Gastroesophageal sphincter (tissue), 4 donors: ENCODE measurements around the gene SGCD. TPM values are rescaled to one million over a fixed set of nuclear protein-coding genes. Genes with fewer than 3 reads are reported as not detected.

ENCODE experiments used
- ATAC-seq: fragments of 150-250 bp; one replicate; pipeline ENCODE4 v1.9.1; 2016; ENCODE audit warnings: mild to moderate bottlenecking, moderate library complexity
- H3K27ac ChIP-seq, 4 donors: fragments of 200-600 bp; sonication (generic) in 3 of 4; 1 replicate in 3 of 4; 2 replicates in 1 of 4; pipeline ENCODE4 v1.5.1; 2016 to 2019
- H3K27me3 ChIP-seq: fragments of 200-600 bp; sonication (generic); one replicate; pipeline ENCODE4 v1.5.1; 2019
- H3K36me3 ChIP-seq, 2 donors: fragments of 200-600 bp; sonication (generic); one replicate each; pipeline ENCODE4 v1.5.1; 2019; ENCODE audit warnings: control low read depth in 1 of 2
- H3K4me1 ChIP-seq, 3 donors: fragments of 200-600 bp; sonication (generic); 1 replicate in 2 of 3; 2 replicates in 1 of 3; pipeline ENCODE4 v1.5.1; 2016 to 2019; ENCODE audit warnings: control low read depth in 2 of 3
- H3K4me3 ChIP-seq, 2 donors: fragments of 200-600 bp; sonication (generic); one replicate each; pipeline ENCODE4 v1.5.1; 2019; ENCODE audit warnings: mild to moderate bottlenecking in 1 of 2, moderate library complexity in 1 of 2
- H3K9me3 ChIP-seq, 3 donors: fragments of 200-600 bp; sonication (generic); one replicate each; pipeline ENCODE4 v1.5.1; 2017 to 2019; ENCODE audit warnings: control low read depth in 2 of 3
- EP300 ChIP-seq: sonication (generic); formaldehyde crosslinking; IDR thresholded peaks from one replicate; pipeline ENCODE4 v1.6.1; 2017; ENCODE audit warnings: antibody characterized with exemption, mild to moderate bottlenecking
- POLR2A ChIP-seq, 2 donors: fragments of 450-650 bp; IDR thresholded peaks; one replicate each; pipeline ENCODE4 v1.6.1; 2017; ENCODE audit warnings: antibody characterized with exemption in 2 of 2, mild to moderate bottlenecking in 2 of 2, moderate library complexity in 1 of 2
- POLR2AphosphoS5 ChIP-seq: sonication (generic); formaldehyde crosslinking; IDR thresholded peaks from one replicate; pipeline ENCODE4 v1.6.1; 2017; ENCODE audit warnings: antibody characterized with exemption
- WGBS, 2 donors: methylation state at CpG; one replicate each; pipeline ENCODE4 v1.1.5; 2018; ENCODE audit warnings: low coverage in 1 of 2; 5-methylcytosine and 5-hydroxymethylcytosine counted together
- total RNA-seq, 4 donors: library from RNA; depleted of rRNA; stranded (reverse); fragments of >200 nt; gene quantifications; one replicate each; pipeline ENCODE4 v1.1.0, GENCODE V29; 2016
- TF ChIP-seq, protein P1 (sequence below), 4 experiments: fragments of 200-600 bp in 2 of 4; fragments of 450-650 bp in 2 of 4; sonication (generic) in 1 of 4; IDR thresholded peaks; one replicate each; pipeline ENCODE4 v1.5.1; 2017 to 2019; ENCODE audit warnings: antibody characterized with exemption in 4 of 4, mild to moderate bottlenecking in 2 of 4, moderate library complexity in 2 of 4

Gene SGCD
- total RNA-seq, 4 donors from 2014 or later = 8.8 to 61.3 (median 33.7) TPM

DNA sequence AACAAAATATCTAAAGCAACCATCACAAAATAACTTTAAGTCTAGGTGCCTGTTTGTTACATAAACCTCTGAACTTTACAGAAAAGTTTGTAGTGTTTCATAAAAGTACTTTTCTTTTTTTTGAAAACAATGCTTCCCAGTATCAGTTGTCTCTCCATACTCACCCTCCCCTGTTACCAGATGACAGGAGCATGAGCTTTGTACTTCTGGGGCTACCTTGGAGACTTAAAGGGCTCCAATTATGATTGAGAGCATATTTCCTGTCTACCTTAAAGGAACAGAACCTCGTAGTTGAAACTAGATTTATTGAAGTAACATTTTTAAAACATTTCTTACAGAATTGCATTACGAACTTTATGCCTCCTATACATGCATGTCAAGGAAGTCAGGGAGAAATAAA, 467.7 kb downstream of the SGCD start:
- WGBS, 2 donors = 22 to 59% methylated on average over 1 to 2 of the region's 2 CpGs
- Histone ChIP-seq H3K4me3 (no peak overlapping the region), H3K9me3 (no peaks in the 10 kb centered on the region), H3K27me3 (no peaks in the 10 kb centered on the region), H3K36me3 (no peaks in the 10 kb centered on the region), H3K4me1 (no peaks in the 10 kb centered on the region), H3K27ac (no peak overlapping the region)
- TF ChIP-seq EP300 (no peak), POLR2A (IDR thresholded peaks at IDR 0.05) (no peak), POLR2AphosphoS5 (no peak)
- TF ChIP-seq, protein P1, sequence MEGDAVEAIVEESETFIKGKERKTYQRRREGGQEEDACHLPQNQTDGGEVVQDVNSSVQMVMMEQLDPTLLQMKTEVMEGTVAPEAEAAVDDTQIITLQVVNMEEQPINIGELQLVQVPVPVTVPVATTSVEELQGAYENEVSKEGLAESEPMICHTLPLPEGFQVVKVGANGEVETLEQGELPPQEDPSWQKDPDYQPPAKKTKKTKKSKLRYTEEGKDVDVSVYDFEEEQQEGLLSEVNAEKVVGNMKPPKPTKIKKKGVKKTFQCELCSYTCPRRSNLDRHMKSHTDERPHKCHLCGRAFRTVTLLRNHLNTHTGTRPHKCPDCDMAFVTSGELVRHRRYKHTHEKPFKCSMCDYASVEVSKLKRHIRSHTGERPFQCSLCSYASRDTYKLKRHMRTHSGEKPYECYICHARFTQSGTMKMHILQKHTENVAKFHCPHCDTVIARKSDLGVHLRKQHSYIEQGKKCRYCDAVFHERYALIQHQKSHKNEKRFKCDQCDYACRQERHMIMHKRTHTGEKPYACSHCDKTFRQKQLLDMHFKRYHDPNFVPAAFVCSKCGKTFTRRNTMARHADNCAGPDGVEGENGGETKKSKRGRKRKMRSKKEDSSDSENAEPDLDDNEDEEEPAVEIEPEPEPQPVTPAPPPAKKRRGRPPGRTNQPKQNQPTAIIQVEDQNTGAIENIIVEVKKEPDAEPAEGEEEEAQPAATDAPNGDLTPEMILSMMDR (IDR thresholded peaks at IDR 0.05) = no peak
- no peak for ATAC-seq

- Histone ChIP-seq H3K36me3 (no peaks in the 10 kb centered on the region), H3K4me3 (no peak overlapping the region), H3K9me3 (no peaks in the 10 kb centered on the region), H3K27ac (no peak overlapping the region), H3K27me3 (no peaks in the 10 kb centered on the region), H3K4me1 (no peaks in the 10 kb centered on the region)
- no peak for ATAC-seq
- 88% methylated on average over 1 of the region's 1 CpG; no CpG with 5 or more reads in 1 of the 2 donors for WGBS, 2 donors
- TF ChIP-seq, protein P1 (IDR thresholded peaks at IDR 0.05) = no peak
- TF ChIP-seq POLR2AphosphoS5 = no peak
- TF ChIP-seq POLR2A (IDR thresholded peaks at IDR 0.05) = no peak
- TF ChIP-seq EP300 = no peak
These were observed 471.2 kb downstream of the SGCD start for GRCh38 chr5:156798201-156798600.

- whole genome bisulfite sequencing, 2 donors = 50 to 94% methylated on average over 1 of the region's 1 CpG
- ATAC-seq = no peak
- no peaks in the 10 kb centered on the region for H3K36me3 ChIP-seq
These were observed 472.2 kb downstream of the SGCD start for GRCh38 chr5:156799171-156799570.

DNA sequence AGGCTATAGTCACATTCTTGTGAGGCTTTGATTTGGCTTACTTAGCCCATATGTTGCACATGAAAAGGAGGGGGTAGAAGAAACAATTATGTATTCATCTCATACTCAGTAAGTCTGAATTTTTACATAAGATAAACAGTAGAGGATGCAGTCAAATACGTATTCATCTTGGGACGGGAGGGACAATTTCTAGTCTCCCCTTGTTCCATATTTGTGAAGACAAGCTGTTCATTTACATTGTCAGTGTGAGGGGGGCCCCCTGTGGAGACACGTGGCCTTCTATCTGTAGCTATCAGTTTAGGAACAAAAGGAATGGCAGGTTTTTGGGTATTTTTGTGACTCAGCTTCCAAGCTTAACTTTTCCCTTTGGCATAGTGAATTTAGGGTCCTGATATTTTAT, 474.0 kb downstream of the SGCD start:
- TF ChIP-seq, protein P1 (IDR thresholded peaks at IDR 0.05) = no peak
- TF ChIP-seq EP300 = no peak
- TF ChIP-seq POLR2AphosphoS5 = no peak
- TF ChIP-seq POLR2A (IDR thresholded peaks at IDR 0.05) = no peak
- H3K4me3 ChIP-seq = no peak overlapping the region
- H3K4me1 ChIP-seq = no peaks in the 10 kb centered on the region
- ATAC-seq = no peak
- WGBS, 2 donors = 78 to 84% methylated on average over 3 of the region's 3 CpGs
- no peaks in the 10 kb centered on the region for H3K9me3 ChIP-seq
- no peaks in the 10 kb centered on the region for H3K27me3 ChIP-seq
- H3K36me3 ChIP-seq = no peaks in the 10 kb centered on the region
- H3K27ac ChIP-seq = no peak overlapping the region

More at GRCh38 chr5:156799171-156799570, 472.2 kb downstream of the SGCD start:
- Histone ChIP-seq H3K9me3 (no peaks in the 10 kb centered on the region), H3K27me3 (no peaks in the 10 kb centered on the region), H3K4me3 (no peak overlapping the region), H3K27ac (no peak overlapping the region), H3K4me1 (no peaks in the 10 kb centered on the region)
- no peak for TF ChIP-seq POLR2AphosphoS5
- TF ChIP-seq, protein P1 (IDR thresholded peaks at IDR 0.05) = no peak
- no peak for TF ChIP-seq POLR2A (IDR thresholded peaks at IDR 0.05)
- no peak for TF ChIP-seq EP300

DNA sequence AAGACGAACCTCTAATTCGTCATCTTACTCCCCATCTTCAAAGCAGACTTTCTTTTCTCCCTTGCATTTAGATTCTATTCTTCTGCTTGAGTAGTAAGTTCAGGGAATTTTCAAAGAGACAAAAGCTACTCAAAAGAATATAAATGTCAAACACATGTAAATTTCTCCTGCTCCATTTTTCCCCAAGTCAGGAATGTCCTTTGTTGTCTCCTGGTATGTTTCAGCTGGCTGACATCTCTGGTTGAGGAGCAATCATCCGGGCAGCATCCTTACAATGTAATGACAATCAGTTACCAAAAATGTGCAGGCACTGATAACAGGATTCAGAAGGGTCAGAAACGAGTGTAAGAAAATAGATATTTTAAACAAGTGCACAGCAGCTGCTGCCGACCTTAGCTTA, 475.5 kb downstream of the SGCD start:
- H3K27me3 ChIP-seq = no peaks in the 10 kb centered on the region
- no peak overlapping the region for H3K4me3 ChIP-seq
- peaks cover 0 to 5% (median 0%) of the 10 kb centered on the region in 3 donors for H3K9me3 ChIP-seq
- no peak for TF ChIP-seq EP300
- no peak overlapping the region for H3K27ac ChIP-seq
- H3K4me1 ChIP-seq = no peaks in the 10 kb centered on the region
- H3K36me3 ChIP-seq = no peaks in the 10 kb centered on the region
- ATAC-seq = no peak
- WGBS, 2 donors = 59 to 64% methylated on average over 5 of the region's 5 CpGs
